HG03066 (cell line): ENCODE measurements around the gene RAB13.

Experiments
- ATAC-seq: cut with Tn5 transposase; IDR thresholded peaks from one replicate; pipeline ENCODE4 v1.9.1; 2021; ENCODE audit warnings: low read depth; ENCODE audit not compliant: unreplicated experiment

Gene RAB13

DNA sequence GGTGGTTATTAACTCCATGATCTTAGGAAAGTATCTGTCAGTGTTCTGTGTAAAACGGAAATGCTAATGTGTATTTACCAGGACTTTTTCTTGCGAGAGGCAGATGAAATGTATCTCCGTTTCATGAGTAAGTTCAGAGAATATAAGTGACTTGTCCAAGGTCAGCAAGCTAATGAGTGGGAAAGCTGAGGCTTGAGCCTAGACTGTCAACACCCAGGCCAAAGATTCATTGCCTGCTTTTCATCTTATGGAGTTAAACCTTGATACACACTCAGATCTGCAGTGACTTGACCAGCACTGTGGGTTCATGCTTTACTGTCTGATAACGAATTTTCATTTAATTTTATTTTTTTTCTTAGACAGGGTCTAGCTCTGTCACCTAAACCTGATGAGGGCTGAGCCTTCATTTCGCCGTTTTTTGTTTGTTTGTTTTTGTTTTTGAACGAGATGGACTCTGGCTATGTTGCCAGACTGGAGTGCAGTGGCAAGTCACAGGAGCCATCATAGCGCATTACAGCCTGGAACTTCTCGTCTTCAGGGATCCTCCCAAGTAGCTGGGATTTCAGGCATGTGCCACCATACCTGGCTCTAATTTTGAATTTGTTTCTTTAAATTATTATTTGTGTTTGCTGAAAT, 7.7 kb downstream of the RAB13 start:
- no peak for ATAC-seq

DNA sequence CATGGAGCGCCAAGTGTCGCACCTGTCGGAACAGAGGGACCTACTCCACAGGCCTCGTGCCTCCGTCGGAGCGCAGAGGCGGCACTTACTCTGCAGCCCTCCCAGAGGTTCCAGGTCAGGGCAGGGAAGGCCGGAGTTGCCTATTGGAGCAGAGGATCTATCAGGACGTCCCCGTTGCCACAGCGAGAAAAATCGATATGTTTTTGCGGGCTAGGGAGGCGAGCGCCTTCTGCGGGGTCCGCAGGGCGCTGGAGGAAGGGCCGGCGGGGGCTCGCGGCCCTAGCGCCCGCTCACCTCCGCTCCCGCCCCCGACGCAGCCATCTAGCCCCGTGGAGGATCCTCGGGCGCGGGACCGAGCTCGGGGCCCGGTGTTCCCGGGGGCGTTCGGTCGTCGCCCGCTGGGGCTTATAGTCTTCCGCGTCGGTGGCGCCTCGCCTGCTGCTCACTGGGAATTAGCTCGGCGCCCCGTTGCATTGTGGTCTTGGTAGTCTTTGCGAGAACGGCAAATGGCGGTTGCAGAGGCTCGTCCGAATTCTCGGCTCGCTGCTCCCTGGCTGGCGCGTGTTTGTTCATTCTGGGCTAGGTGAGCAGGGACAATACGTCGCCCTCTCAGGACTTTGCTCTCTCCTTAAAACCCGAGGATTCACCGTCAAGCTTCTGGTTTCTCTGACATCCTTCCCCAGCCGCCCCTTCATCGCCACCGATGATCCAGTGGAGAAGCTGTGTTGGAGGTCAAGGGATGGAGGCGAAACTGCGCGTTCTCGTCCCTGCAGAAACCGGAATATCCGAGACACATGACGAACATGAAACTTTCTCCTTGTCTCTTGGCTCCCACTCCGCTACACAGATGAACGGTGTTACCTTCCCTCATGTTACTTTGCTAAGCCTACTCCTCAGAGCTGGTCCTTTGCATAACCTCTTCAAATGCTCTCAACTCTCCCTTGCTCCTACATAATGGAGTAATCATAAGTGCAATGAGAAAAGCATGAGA, 8.6 kb downstream of the RAB13 start, which contains the start of gene JTB:
Gene JTB, minus strand, starts transcription at position 425 of the 991 bp plus-strand sequence. Its CDS starts 422 bp downstream, at position 3.
- ATAC-seq: peak; percentile 84

DNA sequence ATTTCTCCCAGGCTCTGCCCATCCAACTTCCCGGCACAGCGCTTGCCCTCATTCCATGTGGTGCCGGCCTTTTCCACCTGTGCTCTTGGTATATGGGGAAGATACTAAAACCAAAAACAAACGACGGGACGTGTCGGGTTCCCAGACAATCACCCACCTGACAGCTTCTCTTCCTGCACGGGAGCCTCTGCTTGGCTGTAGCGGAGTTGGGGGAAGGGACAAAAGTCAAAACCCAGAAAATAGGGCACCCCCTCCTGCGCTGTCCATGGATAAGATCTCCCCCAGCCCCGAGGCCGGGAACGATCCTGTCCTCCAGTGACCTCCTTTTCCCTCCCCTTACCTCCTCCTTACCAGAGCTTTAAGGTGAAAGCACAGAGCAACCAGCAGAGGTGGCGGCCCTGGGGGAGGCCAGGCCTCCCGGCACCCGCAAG, 9.3 kb downstream of the RAB13 start:
- no peak for ATAC-seq

DNA sequence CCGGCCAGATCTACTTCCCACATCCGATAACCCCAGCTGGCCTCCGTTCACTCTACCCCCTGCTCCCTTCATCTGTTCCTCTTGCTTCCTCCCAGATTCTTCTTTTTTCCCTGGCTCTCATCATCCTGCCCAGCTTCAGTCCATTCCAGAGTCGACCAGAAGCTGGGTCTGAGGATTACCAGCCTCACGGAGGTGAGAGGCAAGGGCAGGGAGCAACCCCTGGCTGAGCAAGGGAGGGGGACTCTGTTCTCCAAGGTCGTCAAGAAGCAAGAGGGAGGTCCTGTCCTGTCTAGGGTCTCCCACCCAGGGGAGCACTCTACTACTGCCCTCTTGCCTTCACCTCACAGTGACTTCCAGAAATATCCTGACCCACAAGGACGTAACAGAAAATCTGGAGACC, 12.6 kb downstream of the RAB13 start:
- no peak for ATAC-seq

DNA sequence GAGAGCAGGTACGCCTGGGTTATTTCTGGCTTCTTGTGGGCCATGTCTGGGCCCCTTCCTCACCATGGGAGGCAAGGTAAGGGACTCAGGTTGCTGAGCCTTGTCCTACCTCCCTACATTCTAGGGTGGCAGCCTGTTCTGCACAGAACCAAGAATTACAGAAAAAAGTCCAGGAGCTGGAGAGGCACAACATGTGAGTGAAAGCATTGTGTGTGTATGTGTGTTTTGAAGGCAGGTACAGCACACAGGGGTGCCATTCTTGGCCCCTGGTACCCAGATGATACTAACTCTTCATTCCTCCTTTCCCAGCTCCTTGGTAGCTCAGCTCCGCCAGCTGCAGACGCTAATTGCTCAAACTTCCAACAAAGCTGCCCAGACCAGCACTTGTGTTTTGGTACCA, 13.1 kb downstream of the RAB13 start:
- no peak for ATAC-seq

DNA sequence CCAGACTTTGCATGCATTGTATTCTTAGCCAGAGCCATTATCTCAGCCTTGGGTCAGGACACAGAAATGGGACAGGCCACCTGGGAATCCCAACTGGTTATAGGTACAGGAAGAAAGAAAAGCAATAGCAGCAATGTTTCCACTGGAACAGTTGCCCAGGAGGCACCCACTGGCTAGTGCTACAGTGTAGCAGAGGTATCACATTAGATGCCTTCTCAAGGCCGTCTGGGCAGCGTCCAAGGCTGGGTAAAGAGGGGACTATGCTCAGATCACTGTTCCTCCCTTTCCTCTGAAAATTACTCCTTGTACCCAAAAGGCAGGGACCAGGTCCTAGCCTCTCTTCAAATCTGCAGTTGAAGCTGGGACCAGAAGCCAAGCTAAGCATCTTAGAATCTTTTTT, 15.8 kb downstream of the RAB13 start:
- no peak for ATAC-seq

DNA sequence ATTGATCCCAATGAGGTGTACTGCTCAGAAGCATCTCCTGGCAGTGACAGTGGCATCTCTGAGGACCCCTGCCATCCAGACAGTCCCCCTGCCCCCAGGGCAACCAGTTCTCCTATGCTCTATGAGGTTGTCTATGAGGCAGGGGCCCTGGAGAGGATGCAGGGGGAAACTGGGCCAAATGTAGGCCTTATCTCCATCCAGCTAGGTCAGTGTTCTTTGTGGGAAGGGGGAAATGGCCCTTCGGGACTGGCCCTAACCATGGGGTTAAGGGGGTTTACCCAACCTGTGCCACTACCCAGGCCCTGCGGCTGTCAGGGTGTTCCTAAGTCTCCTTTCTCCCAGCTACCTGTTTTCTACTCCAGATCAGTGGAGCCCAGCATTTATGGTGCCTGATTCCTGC, 17.2 kb downstream of the RAB13 start:
- ATAC-seq: no peak

DNA sequence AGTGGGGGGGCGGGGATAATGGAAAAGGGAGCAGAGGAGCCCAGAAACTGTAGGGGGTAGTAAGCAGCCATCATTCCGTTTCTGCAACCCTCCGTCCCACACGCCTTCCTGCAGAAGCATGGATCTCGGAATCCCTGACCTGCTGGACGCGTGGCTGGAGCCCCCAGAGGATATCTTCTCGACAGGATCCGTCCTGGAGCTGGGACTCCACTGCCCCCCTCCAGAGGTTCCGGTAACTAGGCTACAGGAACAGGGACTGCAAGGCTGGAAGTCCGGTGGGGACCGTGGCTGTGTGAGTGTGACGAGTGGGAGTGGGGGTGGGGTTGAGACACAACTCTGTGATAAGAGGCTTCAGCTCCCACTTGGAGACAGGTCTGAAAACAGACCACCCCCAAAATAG, 17.7 kb downstream of the RAB13 start:
- ATAC-seq: no peak

DNA sequence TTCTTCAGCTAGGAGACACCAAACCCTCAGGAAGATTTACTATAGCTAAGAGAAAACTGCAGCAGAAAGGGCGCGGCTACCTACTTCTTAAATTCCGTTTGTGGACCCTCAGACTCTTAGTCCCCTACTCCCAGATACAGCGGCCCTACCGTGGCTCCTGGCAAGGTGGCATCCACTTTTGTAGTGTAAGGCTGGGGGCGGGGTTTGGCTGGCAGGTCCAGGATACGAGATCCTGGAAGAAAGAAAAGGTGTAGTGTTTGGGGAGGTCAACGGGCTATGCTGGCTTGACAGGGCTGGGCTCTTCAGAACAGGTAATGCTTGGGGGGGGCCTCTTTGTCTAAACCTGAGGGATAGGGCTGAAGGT, 18.2 kb downstream of the RAB13 start:
- no peak for ATAC-seq

DNA sequence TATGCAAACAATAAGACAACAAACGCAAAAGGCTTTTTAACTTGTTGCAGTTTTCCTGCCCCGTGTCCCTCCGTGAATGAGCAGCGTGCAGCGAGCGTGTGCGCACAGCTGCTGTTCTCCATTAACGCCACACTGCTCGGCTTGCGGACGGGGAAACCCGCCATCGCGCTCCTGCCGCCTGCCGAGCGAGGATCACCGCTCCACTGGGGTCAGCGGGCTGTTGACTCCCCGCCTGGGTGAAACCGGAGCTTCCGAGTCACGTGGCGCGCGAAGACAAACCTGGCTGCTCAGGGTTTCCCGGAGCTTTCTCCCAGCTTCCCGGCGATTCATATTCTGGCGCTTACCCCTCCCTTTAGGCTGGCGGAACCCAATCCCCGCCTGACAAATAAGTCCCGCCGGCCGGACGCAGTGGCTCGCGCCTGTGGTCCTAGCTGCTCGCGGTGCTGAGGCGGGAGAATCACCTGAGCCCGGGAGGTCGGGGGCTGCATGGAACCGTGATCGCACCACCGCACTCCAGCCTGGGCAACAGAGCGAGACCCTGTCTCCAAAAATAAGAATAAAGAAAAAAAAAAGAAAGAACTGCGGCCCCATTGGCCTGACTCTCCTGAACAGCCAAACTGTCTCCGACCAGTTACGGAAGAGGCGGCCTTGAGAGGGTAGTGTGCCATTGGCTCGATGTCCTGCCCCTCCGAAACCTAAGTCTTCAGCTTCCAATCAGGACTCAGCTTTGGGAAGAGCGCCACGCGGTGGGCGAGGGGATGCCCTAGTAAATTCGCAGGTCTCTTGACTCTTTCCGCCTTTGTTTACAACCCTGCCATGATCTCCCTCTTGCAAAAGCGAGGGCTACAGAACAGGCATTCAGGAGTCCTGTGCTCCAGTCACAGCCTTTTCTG, 18.8 kb downstream of the RAB13 start, which contains the start of gene CREB3L4:
Gene CREB3L4, plus strand, starts transcription at position 796 of the 893 bp plus-strand sequence. CDS start 624 bp downstream, outside the sequence.
- peak; percentile 73 for ATAC-seq

DNA sequence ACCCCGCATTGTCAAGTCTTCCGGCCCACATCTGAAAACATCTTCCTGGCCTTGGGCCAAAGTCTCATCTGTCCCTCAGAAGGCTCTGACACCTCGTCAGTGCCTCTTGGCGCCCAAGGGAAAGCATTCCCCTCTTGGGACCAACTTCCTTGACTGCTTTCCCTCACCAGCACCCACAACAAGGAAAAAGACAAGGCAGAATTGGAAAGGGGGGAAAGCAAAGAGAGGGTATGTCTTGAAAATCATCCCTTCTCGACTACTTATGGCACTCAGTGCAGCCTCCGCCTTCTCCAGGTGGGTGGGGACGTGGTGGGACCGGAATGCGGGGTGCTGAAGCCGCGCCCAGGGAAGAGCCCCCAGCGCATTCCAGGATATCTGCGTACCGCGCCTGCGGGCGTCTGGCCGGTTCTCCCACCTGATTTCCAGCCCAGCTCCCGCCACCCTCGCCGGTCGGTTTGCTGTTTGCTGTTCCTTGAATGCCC, 22.2 kb downstream of the RAB13 start:
- no peak for ATAC-seq

DNA sequence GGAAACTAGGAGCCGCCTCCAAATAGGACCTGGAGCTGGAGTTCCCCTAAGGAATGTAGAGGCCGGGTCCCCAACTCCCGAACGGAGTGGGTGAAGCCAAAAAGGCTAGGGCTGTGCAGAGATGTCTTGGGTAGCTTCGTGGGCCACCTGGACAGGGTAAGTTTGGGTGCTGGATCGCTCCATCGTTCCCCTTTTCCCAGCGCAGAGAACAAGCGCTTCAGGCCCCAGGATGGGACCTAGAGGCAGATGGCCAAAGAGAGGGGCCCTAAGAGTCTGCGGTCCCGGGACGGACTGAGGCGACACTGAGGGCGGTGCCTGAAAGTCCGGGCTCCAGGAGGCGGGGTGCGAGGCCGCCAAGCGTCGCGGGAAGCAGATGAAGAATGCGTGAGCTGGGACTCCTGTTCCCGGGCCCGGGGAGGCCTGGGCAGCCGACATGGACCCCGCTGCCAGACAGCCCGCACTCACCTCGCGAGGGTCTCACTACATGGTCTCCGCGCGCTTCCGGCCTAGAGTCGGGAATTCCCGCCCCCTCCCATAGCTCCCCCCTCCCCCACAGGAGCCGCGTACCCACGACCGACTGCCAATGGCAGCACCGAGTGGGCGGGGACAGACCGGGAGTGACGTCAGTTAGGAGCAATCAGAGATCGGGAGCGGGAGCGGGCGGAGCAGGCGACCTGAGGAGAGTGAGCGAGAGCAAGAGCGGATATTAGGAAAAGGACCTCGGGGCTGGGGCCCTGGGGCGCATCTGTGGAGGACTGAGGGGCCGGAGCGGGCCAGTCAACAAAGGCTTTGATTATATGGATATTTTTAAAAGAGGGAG, 22.9 kb downstream of the RAB13 start, which contains the start of gene SLC39A1:
Gene SLC39A1, minus strand, starts transcription at position 508 of the 820 bp plus-strand sequence. CDS start 822 bp downstream, outside the sequence.
- peak; percentile 41 for ATAC-seq

DNA sequence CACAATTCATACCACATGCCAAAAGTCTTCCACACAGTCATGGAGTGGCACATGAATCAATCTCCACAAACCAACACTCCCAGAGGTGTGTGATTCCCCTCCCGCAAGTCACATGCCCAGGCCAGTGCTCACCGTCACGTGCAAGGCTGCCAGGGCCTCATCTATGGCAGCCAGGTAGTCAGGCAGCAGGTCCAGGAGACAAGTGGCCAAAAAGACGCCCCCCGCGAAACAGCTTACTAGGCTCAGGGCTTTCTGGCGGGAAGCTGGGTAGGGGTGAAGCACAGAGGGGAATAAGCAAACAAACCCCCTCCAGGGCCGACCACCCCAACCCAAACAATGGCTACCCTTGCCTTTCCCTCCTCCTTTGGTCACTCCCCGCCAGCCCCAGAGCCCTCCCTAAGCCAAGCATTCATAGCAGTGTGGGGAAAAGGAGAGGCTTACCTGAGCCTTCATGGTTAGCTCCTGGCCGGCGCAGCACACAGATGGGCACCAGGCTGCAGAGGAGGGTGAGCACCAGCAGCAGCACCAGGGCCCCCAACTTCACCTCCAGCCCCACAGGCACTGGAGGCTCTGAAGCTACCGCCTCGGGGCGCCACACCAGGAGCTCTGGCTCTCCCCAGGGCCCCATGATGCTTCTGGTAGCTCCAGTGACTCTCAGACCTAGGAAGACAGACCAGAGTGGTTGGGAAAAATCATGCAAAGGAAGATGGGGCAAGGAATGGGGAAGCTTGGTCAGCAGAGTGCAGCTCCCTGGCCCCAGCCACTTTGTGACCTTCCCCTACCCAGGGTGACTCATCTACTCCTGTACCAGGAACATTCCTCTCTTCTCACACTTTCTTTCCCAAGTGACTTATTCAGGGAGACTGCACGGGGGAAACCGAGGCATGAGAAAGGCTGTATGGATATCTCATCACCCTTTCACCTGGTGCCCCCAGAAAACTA, 23.8 kb downstream of the RAB13 start:
- ATAC-seq: no peak

DNA sequence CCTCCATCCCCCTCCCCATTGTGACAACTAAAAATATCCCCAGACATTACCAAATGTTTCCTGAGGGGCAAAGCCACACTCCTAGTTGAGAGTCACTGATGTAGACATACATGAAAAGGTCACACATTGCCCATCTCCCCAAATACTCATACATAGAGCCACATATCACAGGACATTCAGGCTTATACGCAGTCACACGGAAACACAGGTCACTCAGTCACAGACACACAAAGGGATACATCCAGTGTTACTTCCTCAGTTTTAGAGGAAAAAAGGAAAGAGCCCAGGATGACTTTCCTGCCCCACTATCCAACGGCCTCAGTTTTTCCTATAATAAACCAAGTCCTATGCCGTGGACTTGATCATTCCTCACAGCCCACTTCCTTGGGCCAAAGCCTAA, 24.7 kb downstream of the RAB13 start:
- ATAC-seq: no peak

DNA sequence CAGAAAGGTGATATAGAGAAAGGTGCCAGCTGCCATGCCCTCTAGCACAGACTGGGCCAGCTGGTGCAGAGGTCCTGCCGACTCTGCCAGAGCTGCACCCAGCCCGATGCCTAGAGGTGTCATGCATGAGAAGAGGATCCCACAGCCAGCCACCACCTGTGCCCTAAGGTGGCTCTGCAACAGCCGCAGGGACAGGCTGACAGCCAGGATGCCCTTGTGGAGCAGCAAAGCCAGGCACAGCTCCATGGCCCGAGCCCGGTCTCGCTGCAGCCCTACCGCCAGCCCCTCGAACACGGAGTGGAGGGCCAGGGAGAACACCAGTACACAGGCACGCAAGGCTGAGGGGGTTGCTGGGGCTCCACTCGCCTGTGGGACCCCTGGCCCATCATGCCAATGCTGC, 25.9 kb downstream of the RAB13 start:
- no peak for ATAC-seq

DNA sequence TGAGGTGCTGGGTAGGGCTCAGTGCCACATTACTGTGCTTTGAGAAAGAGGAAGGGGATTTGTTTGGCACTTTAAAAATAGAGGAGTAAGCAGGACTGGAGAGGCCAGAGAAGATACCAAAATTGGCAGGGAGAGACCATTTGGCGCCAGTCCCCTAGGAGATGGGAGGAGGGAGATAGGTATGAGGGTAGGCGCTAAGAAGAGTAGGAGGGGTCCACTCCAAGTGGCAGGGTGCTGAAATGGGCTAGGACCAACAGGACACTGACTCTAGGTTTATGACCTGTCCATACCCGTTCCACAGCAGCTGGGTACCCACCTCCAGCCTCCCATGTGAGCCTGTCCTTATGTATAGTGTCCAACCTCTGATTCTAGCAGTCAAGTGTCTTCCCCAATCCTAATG, 26.7 kb downstream of the RAB13 start:
- ATAC-seq: no peak

DNA sequence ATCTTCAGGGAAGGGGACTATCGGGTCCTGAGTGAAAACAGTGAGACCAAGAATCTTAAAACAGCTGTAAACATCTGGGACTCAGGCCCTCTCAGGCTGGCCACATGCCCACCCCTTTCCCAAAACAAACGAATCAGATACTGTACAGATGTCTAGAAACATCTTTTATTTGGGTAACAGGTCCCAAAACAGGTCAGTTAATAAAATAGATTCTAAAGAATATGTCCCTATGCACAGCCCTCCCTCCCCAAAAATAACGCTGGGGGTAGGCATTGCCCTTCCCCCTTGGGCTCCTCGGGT, 27.2 kb downstream of the RAB13 start:
- ATAC-seq: no peak

DNA sequence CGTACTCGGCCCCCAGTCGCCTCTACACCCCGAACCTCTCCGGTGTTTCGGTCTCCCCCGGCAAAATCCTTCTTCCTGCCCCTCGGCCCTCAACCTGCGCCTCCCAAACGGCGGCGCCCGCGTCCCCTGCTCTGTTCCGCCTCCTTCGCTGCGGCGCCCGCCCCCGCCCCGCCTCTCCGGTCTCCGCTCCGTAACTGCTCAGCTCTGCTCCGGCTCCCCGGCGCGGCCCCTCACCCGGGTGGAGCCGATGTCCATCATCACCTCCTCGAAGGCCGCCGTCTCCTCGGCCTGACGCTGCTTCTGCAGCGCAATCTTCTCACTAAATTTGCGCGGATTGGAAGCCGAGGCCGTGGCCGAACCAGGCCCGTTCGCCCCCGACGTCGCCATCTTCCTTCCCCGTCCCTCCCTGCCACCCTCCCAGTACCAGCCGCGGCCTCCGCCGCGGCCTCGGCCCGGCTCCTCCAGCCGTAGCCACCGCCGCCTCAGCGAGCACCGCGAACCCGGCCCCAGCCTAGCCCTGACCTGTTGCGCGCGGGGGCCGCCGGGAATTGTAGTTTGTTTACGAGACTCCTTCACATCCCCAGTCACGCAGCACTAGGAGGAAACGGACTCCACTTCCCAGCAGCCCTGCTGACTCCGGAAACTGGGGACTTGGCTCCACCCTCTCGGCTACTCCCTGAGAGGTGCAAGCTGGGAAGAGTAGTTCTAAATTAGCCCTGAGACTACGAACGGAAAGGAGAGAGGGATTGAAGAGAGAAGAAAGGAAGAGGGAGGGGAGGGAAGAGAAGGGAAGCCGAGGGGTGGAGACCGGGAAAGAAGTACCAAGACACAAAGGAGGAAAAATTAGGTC, 27.8 kb downstream of the RAB13 start, which contains the start of gene CRTC2:
Gene CRTC2, minus strand, starts transcription at position 502 of the 850 bp plus-strand sequence. Its CDS starts 115 bp downstream, at position 387.
- ATAC-seq: peak; percentile 78
